Measurements from ENCODE around the gene LAMA2.

The LAMA2 gene

DNA sequence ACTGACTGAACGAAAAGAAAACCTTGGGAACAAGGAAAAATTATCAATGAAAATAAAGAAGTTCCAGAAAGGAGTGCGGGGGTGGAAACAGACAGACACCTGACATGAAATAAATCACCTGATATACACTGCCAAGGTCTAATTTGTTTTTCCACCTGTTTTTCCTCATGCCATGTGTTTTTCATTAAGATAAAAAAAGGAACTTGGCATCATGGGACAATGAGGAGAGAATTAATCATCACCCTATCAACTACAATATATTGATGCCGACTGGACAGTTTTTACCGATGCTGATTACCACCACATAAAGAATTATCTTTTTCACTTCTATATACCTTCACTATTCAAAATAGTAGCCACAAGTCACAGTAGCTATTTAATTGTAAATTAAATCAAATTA, 593.9 kb downstream of the LAMA2 start:
- Histone ChIP-seq H3K9ac (ENCODE audit: low read depth, low read length, poor library complexity, severe bottlenecking) (no peak overlapping the region), H3K4me3 (ENCODE audit: low read length, poor library complexity, severe bottlenecking) (no peak overlapping the region), H3F3A (ENCODE audit: low read depth) (no peaks in the 10 kb centered on the region), H2AFZ (ENCODE audit: low read length) (no peak overlapping the region), H3K4me1 (ENCODE audit: insufficient read depth, low read length, poor library complexity, severe bottlenecking) (no peaks in the 10 kb centered on the region), H3K9me3 (ENCODE audit: insufficient read depth, low read depth, low read length) (no peaks in the 10 kb centered on the region), H3K36me3 (ENCODE audit: insufficient read depth, low read length) (no peaks in the 10 kb centered on the region), H3K4me2 (ENCODE audit: low read depth, low read length, poor library complexity, severe bottlenecking) (no peak overlapping the region), H3K27me3 (ENCODE audit: insufficient read depth, low read length, poor library complexity, severe bottlenecking) (no peaks in the 10 kb centered on the region), H3K79me2 (ENCODE audit: insufficient read depth, low read length) (no peaks in the 10 kb centered on the region), H3K9me2 (replicated peaks; ENCODE audit: low read depth, low read length) (no peaks in the 10 kb centered on the region), H4K20me1 (ENCODE audit: insufficient read depth, low read length, poor library complexity, severe bottlenecking) (no peaks in the 10 kb centered on the region)
- TF ChIP-seq EZH2phosphoT487 (IDR thresholded peaks at IDR 0.05; ENCODE audit: borderline replicate concordance) (no peak), CTCF (conservative IDR thresholded peaks at IDR 0.05; ENCODE audit: low read length) (no peak)

GRCh38 chr6:129478379-129478778, 595.4 kb downstream of the LAMA2 start:
- Histone ChIP-seq H3K4me2 (ENCODE audit: low read depth, low read length, poor library complexity, severe bottlenecking) (no peak overlapping the region), H3K36me3 (ENCODE audit: insufficient read depth, low read length) (no peaks in the 10 kb centered on the region), H3K79me2 (ENCODE audit: insufficient read depth, low read length) (no peaks in the 10 kb centered on the region), H4K20me1 (ENCODE audit: insufficient read depth, low read length, poor library complexity, severe bottlenecking) (no peaks in the 10 kb centered on the region), H3K9me3 (ENCODE audit: insufficient read depth, low read depth, low read length) (no peaks in the 10 kb centered on the region), H3K27me3 (ENCODE audit: insufficient read depth, low read length, poor library complexity, severe bottlenecking) (no peaks in the 10 kb centered on the region), H3K9me2 (replicated peaks; ENCODE audit: low read depth, low read length) (no peaks in the 10 kb centered on the region), H3F3A (ENCODE audit: low read depth) (no peaks in the 10 kb centered on the region), H2AFZ (ENCODE audit: low read length) (no peak overlapping the region), H3K4me3 (ENCODE audit: low read length, poor library complexity, severe bottlenecking) (no peak overlapping the region), H3K4me1 (ENCODE audit: insufficient read depth, low read length, poor library complexity, severe bottlenecking) (no peaks in the 10 kb centered on the region), H3K9ac (ENCODE audit: low read depth, low read length, poor library complexity, severe bottlenecking) (no peak overlapping the region)
- TF ChIP-seq CTCF (conservative IDR thresholded peaks at IDR 0.05; ENCODE audit: low read length) (no peak), EZH2phosphoT487 (IDR thresholded peaks at IDR 0.05; ENCODE audit: borderline replicate concordance) (no peak)

- Histone ChIP-seq H3K9me3 (ENCODE audit: insufficient read depth, low read depth, low read length) (no peaks in the 10 kb centered on the region), H3K27me3 (ENCODE audit: insufficient read depth, low read length, poor library complexity, severe bottlenecking) (no peaks in the 10 kb centered on the region), H3K9me2 (replicated peaks; ENCODE audit: low read depth, low read length) (no peaks in the 10 kb centered on the region), H3K4me2 (ENCODE audit: low read depth, low read length, poor library complexity, severe bottlenecking) (no peak overlapping the region), H3K79me2 (ENCODE audit: insufficient read depth, low read length) (no peaks in the 10 kb centered on the region), H2AFZ (ENCODE audit: low read length) (no peak overlapping the region), H4K20me1 (ENCODE audit: insufficient read depth, low read length, poor library complexity, severe bottlenecking) (no peaks in the 10 kb centered on the region), H3K36me3 (ENCODE audit: insufficient read depth, low read length) (no peaks in the 10 kb centered on the region), H3K9ac (ENCODE audit: low read depth, low read length, poor library complexity, severe bottlenecking) (no peak overlapping the region), H3K4me3 (ENCODE audit: low read length, poor library complexity, severe bottlenecking) (no peak overlapping the region), H3F3A (ENCODE audit: low read depth) (no peaks in the 10 kb centered on the region), H3K4me1 (ENCODE audit: insufficient read depth, low read length, poor library complexity, severe bottlenecking) (peaks cover 6% of the 10 kb centered on the region)
- TF ChIP-seq EZH2phosphoT487 (IDR thresholded peaks at IDR 0.05; ENCODE audit: borderline replicate concordance), result no peak
- TF ChIP-seq CTCF (conservative IDR thresholded peaks at IDR 0.05; ENCODE audit: low read length), result no peak
These were observed 598.8 kb downstream of the LAMA2 start for GRCh38 chr6:129481706-129482105.
